WTC11 (cell line): ENCODE results near the gene INTU. TPM values are rescaled to one million over a fixed set of nuclear protein-coding genes. Genes with fewer than 3 reads are reported as not detected.
"Not testable (repeated sequence)": the region's sequence is repeated elsewhere in the genome, so short reads cannot be mapped to it uniquely, and the experiment has no call there.

ENCODE experiments used
- ATAC-seq: fragments of 200-7000 bp; cut with Tn5 transposase; 2 replicates; pipeline ENCODE4 v1.10.0; 2021; ENCODE audit warnings: mild to moderate bottlenecking, moderate library complexity
- CTCF ChIA-PET: fragments of 300-600 bp; sonication (Branson Sonifier 250); formaldehyde crosslinking; loops from one replicate; lab custom pipeline; 2021; ENCODE audit warnings: antibody characterized with exemption; lab: Charles Lee
- POLR2A ChIA-PET: fragments of 350-600 bp; sonication (Branson Sonifier 250); formaldehyde crosslinking; loops from one replicate; lab custom pipeline; 2021; ENCODE audit warnings: antibody characterized with exemption; lab: Charles Lee
- DNase-seq: peaks from one replicate; pipeline ENCODE4 v3.0.0; 2021; ENCODE audit warnings: low spot score
- H3K27ac Mint-ChIP-seq: 2 replicates; pipeline ENCODE4 v1.8.0; 2021; ENCODE audit warnings: mixed read lengths
- H3K27me3 Mint-ChIP-seq: 2 replicates; pipeline ENCODE4 v1.8.0; 2021; ENCODE audit warnings: low read depth, mild to moderate bottlenecking, moderate library complexity, mixed read lengths
- H3K36me3 Mint-ChIP-seq: 2 replicates; pipeline ENCODE4 v1.8.0; 2021; ENCODE audit warnings: mixed read lengths
- H3K4me1 Mint-ChIP-seq: 2 replicates; pipeline ENCODE4 v1.8.0; 2022; ENCODE audit warnings: mixed read lengths
- H3K4me3 Mint-ChIP-seq: 2 replicates; pipeline ENCODE4 v1.8.0; 2021; ENCODE audit warnings: mild to moderate bottlenecking, moderate library complexity, mixed read lengths
- H3K9me3 Mint-ChIP-seq: 2 replicates; pipeline ENCODE4 v1.8.0; 2021; ENCODE audit warnings: mixed read lengths
- AFF4 ChIP-seq: sonication (generic); formaldehyde crosslinking; IDR thresholded peaks from 2 replicates; pipeline ENCODE4 v1.8.1; 2023; ENCODE audit warnings: mild to moderate bottlenecking, missing genetic modification reagents, borderline replicate concordance
- CREM ChIP-seq: sonication (generic); formaldehyde crosslinking; IDR thresholded peaks from 2 replicates; pipeline ENCODE4 v1.8.1; 2022; ENCODE audit warnings: mild to moderate bottlenecking, missing genetic modification reagents, moderate library complexity
- CTCF ChIP-seq: fragments of 200-600 bp; IDR thresholded peaks from 2 replicates; pipeline ENCODE4 v1.8.0; 2022; ENCODE audit warnings: antibody characterized with exemption
- E2F1 ChIP-seq: sonication (generic); formaldehyde crosslinking; IDR thresholded peaks from 2 replicates; pipeline ENCODE4 v1.8.0; 2022; ENCODE audit warnings: mild to moderate bottlenecking, missing genetic modification reagents
- ELF4 ChIP-seq: sonication (generic); formaldehyde crosslinking; IDR thresholded peaks from 2 replicates; pipeline ENCODE4 v1.8.1; 2022; ENCODE audit warnings: low read depth, mild to moderate bottlenecking, moderate library complexity, missing genetic modification reagents
- FOXK1 ChIP-seq: sonication (generic); formaldehyde crosslinking; IDR thresholded peaks from 2 replicates; pipeline ENCODE4 v1.8.0; 2022; ENCODE audit warnings: mild to moderate bottlenecking, moderate library complexity, missing genetic modification reagents
- GABPB1 ChIP-seq: sonication (generic); formaldehyde crosslinking; IDR thresholded peaks from 2 replicates; pipeline ENCODE4 v1.8.1; 2023; ENCODE audit warnings: mild to moderate bottlenecking, missing genetic modification reagents
- KAT7 ChIP-seq: sonication (generic); formaldehyde crosslinking; IDR thresholded peaks from 2 replicates; pipeline ENCODE4 v1.8.1; 2023; ENCODE audit warnings: missing genetic modification reagents, mild to moderate bottlenecking, borderline replicate concordance
- MXD4 ChIP-seq: fragments of 250-450 bp; sonication (Bioruptor Pico); IDR thresholded peaks from 2 replicates; pipeline ENCODE4 v1.8.0; 2021; ENCODE audit warnings: mild to moderate bottlenecking, moderate library complexity, borderline replicate concordance
- NFATC4 ChIP-seq: fragments of 250-450 bp; sonication (Bioruptor Pico); IDR thresholded peaks from 2 replicates; pipeline ENCODE4 v1.9.0; 2021; ENCODE audit warnings: mild to moderate bottlenecking
- NFYB ChIP-seq: sonication (generic); formaldehyde crosslinking; conservative IDR thresholded peaks from 2 replicates; pipeline ENCODE4 v1.8.0; 2022; ENCODE audit warnings: low read depth, missing genetic modification reagents
- NR2C2 ChIP-seq: sonication (generic); formaldehyde crosslinking; IDR thresholded peaks from 2 replicates; pipeline ENCODE4 v1.8.0; 2022; ENCODE audit warnings: mild to moderate bottlenecking, missing genetic modification reagents
- NR3C1 ChIP-seq: sonication (generic); formaldehyde crosslinking; conservative IDR thresholded peaks from 2 replicates; pipeline ENCODE4 v1.8.1; 2023; ENCODE audit warnings: low read depth, mild to moderate bottlenecking, missing genetic modification reagents
- OVOL2 ChIP-seq: fragments of 250-450 bp; sonication (Bioruptor Pico); IDR thresholded peaks from 2 replicates; pipeline ENCODE4 v1.9.0; 2021; ENCODE audit warnings: mild to moderate bottlenecking, borderline replicate concordance
- PRRX2 ChIP-seq: fragments of 250-450 bp; sonication (Bioruptor Pico); IDR thresholded peaks from 2 replicates; pipeline ENCODE4 v1.8.0; 2021; ENCODE audit warnings: mild to moderate bottlenecking
- SOX15 ChIP-seq: fragments of 250-450 bp; sonication (Bioruptor Pico); IDR thresholded peaks from 2 replicates; pipeline ENCODE4 v1.9.0; 2021; ENCODE audit warnings: mild to moderate bottlenecking
- USF1 ChIP-seq: sonication (generic); formaldehyde crosslinking; IDR thresholded peaks from 2 replicates; pipeline ENCODE4 v1.8.0; 2022; ENCODE audit warnings: mild to moderate bottlenecking, missing genetic modification reagents
- USF2 ChIP-seq: sonication (generic); formaldehyde crosslinking; IDR thresholded peaks from 2 replicates; pipeline ENCODE4 v1.8.1; 2023; ENCODE audit warnings: mild to moderate bottlenecking, missing genetic modification reagents, moderate library complexity
- ZNF423 ChIP-seq: fragments of 250-450 bp; sonication (Bioruptor Pico); IDR thresholded peaks from 2 replicates; pipeline ENCODE4 v2.1.2; 2022; ENCODE audit warnings: mild to moderate bottlenecking, moderate library complexity
- ZNF425 ChIP-seq: fragments of 250-450 bp; sonication (Bioruptor Pico); conservative IDR thresholded peaks from 2 replicates; pipeline ENCODE4 v1.9.0; 2021; ENCODE audit warnings: mild to moderate bottlenecking
- ZNF671 ChIP-seq: fragments of 250-450 bp; sonication (Bioruptor Pico); IDR thresholded peaks from 2 replicates; pipeline ENCODE4 v1.8.0; 2021; ENCODE audit warnings: mild to moderate bottlenecking
- total RNA-seq: library from RNA; stranded (reverse); gene quantifications from 3 replicates; pipeline ENCODE4 v1.2.3, GENCODE V29; 2021

Gene INTU
- total RNA-seq, 1 experiment from 2014 or later, result 15.0 TPM

GRCh38 chr4:127586922-127587571, 45.7 kb upstream of the INTU start:
- TF ChIP-seq CTCF, result peak; percentile 73
- no peak for TF ChIP-seq E2F1 (CRISPR knock-in tag)
- Mint-ChIP-seq H3K27me3 (no peaks in the 10 kb centered on the region), H3K36me3 (peaks cover 9% of the 10 kb centered on the region), H3K4me1 (peaks cover 12% of the 10 kb centered on the region), H3K4me3 (no peak overlapping the region), H3K9me3 (peaks cover 10% of the 10 kb centered on the region), H3K27ac (no peak overlapping the region; the same call in 1 of the 2 replicates)
- CTCF ChIA-PET, result interaction anchor here (0.6 to 2.0 kb wide), 33 partner anchors 8 to 289 kb away, joined by 3 to 27 read pairs (median 4); partner anchors contain the start of gene INTU
- POLR2A ChIA-PET, result interaction anchor here (0.6 kb wide), 1 partner anchor 464 kb away, joined by 6 read pairs; no protein-coding TSS in a partner anchor
- ATAC-seq, result peak; percentile 100
- peak; percentile 41 for DNase-seq

GRCh38 chr4:127589153-127589552, 43.6 kb upstream of the INTU start:
- H3K4me3 Mint-ChIP-seq, DNase-seq, H3K27me3 Mint-ChIP-seq, POLR2A ChIA-PET, H3K9me3 Mint-ChIP-seq, H3K36me3 Mint-ChIP-seq, CTCF ChIA-PET, ATAC-seq, H3K27ac Mint-ChIP-seq: not testable (repeated sequence)
- peaks cover 12% of the 10 kb centered on the region for H3K4me1 Mint-ChIP-seq

- no peak for ATAC-seq
These were observed 34.1 kb upstream of the INTU start for GRCh38 chr4:127598656-127599055.

More at GRCh38 chr4:127598656-127599055, 34.1 kb upstream of the INTU start:
- no peaks in the 10 kb centered on the region; the same call in 1 of the 2 replicates for H3K36me3 Mint-ChIP-seq
- no peak for DNase-seq
- ChIA-PET CTCF (interaction anchor here (1.4 kb wide), 1 partner anchor 12 kb away, joined by 5 read pairs; no protein-coding TSS in a partner anchor), POLR2A (interaction anchor here (0.7 kb wide), 1 partner anchor 263 kb away, joined by 3 read pairs; no protein-coding TSS in a partner anchor)
- TF ChIP-seq SOX15 (CRISPR knock-in tag), result no peak
- TF ChIP-seq GABPB1, result no peak
- no peak for TF ChIP-seq FOXK1 (CRISPR knock-in tag)
- TF ChIP-seq NR2C2 (CRISPR knock-in tag), result no peak
- no peak for TF ChIP-seq USF1 (CRISPR knock-in tag)
- TF ChIP-seq USF2 (CRISPR knock-in tag), result no peak
- TF ChIP-seq PRRX2 (CRISPR knock-in tag), result no peak
- TF ChIP-seq AFF4 (CRISPR knock-in tag), result no peak
- TF ChIP-seq ELF4, result no peak
- no peak for TF ChIP-seq NR3C1
- TF ChIP-seq ZNF425 (CRISPR knock-in tag), result no peak
- no peak for TF ChIP-seq CREM (CRISPR knock-in tag)
- TF ChIP-seq OVOL2 (CRISPR knock-in tag), result no peak
- no peak for TF ChIP-seq ZNF423 (CRISPR knock-in tag)
- TF ChIP-seq NFYB (CRISPR knock-in tag), result no peak
- no peak for TF ChIP-seq NFATC4 (CRISPR knock-in tag)
- TF ChIP-seq ZNF671 (CRISPR knock-in tag), result no peak
- TF ChIP-seq MXD4 (CRISPR knock-in tag), result no peak
- no peak for TF ChIP-seq KAT7 (CRISPR knock-in tag)
- no peak overlapping the region for H3K4me3 Mint-ChIP-seq
- no peak overlapping the region for H3K27ac Mint-ChIP-seq
- H3K9me3 Mint-ChIP-seq, result peaks cover 3% of the 10 kb centered on the region
- H3K27me3 Mint-ChIP-seq, result no peaks in the 10 kb centered on the region
- H3K4me1 Mint-ChIP-seq, result no peaks in the 10 kb centered on the region
